CD4-positive, alpha-beta T cell (primary cell): ENCODE measurements around the gene PDZK1. TPM values are rescaled to one million over a fixed set of nuclear protein-coding genes. Genes with fewer than 3 reads are reported as not detected.

Experiments used
- ATAC-seq: fragments of 200-7000 bp; cut with Tn5 transposase; one replicate; pipeline ENCODE4 v1.10.0; 2022; ENCODE audit warnings: mild to moderate bottlenecking; ENCODE audit not compliant: poor library complexity
- CTCF ChIA-PET: fragments of 350-600 bp; sonication (Branson Sonifier 250); formaldehyde crosslinking; loops from one replicate; lab custom pipeline; 2021; ENCODE audit warnings: antibody characterized with exemption, inconsistent platforms; lab: Charles Lee
- POLR2A ChIA-PET: fragments of 350-600 bp; sonication (Branson Sonifier 250); formaldehyde crosslinking; loops from one replicate; lab custom pipeline; 2021; ENCODE audit warnings: antibody characterized with exemption, inconsistent platforms; lab: Charles Lee
- DNase-seq, 14 experiments: peaks; one replicate each; pipeline ENCODE4 v3.0.0-alpha.2; 2013 to 2020; ENCODE audit warnings: mixed read lengths in 2 of 14
- H3K27ac ChIP-seq, 2 donors: one replicate each; pipeline versions ENCODE4 v1.5.1 to v1.7.0; 2013; ENCODE audit warnings: low read length in 2 of 2, low read depth in 1 of 2, mild to moderate bottlenecking in 1 of 2
- H3K27me3 ChIP-seq, 2 experiments: 1 replicate in 1 of 2; 2 replicates in 1 of 2; pipeline versions ENCODE4 v1.6.1 to v1.7.0; 2013; ENCODE audit warnings: low read length in 2 of 2, control low read depth in 1 of 2, mild to moderate bottlenecking in 1 of 2, moderate library complexity in 1 of 2; ENCODE audit not compliant: insufficient read depth in 2 of 2, control insufficient read depth in 1 of 2
- H3K36me3 ChIP-seq: one replicate; pipeline ENCODE4 v1.6.1; 2013; ENCODE audit warnings: low read length, control low read depth; ENCODE audit not compliant: insufficient read depth
- H3K4me1 ChIP-seq: one replicate; pipeline ENCODE4 v1.6.1; 2013; ENCODE audit warnings: low read length, control low read depth; ENCODE audit not compliant: insufficient read depth
- H3K4me3 ChIP-seq: one replicate; pipeline ENCODE4 v1.5.1; 2013; ENCODE audit warnings: mild to moderate bottlenecking, low read length, moderate library complexity
- H3K9me3 ChIP-seq, 2 experiments: 1 replicate in 1 of 2; 2 replicates in 1 of 2; pipeline versions ENCODE4 v1.6.1 to v1.7.0; 2013; ENCODE audit warnings: low read length in 2 of 2, mild to moderate bottlenecking in 2 of 2, control low read depth in 1 of 2, moderate library complexity in 1 of 2; ENCODE audit not compliant: control insufficient read depth in 1 of 2, insufficient read depth in 1 of 2
- H3K27ac Mint-ChIP-seq: one replicate; pipeline ENCODE4 v1.8.0; 2020; ENCODE audit warnings: mixed read lengths
- H3K27me3 Mint-ChIP-seq: one replicate; pipeline ENCODE4 v1.8.0; 2021; ENCODE audit warnings: mixed read lengths
- H3K36me3 Mint-ChIP-seq: one replicate; pipeline ENCODE4 v1.8.0; 2021; ENCODE audit warnings: low read depth, mixed read lengths
- H3K4me1 Mint-ChIP-seq: one replicate; pipeline ENCODE4 v1.8.0; 2021; ENCODE audit warnings: low read depth, mixed read lengths
- H3K4me3 Mint-ChIP-seq: one replicate; pipeline ENCODE4 v1.8.0; 2020; ENCODE audit warnings: mild to moderate bottlenecking, mixed read lengths
- H3K9me3 Mint-ChIP-seq: one replicate; pipeline ENCODE4 v1.8.0; 2020; ENCODE audit warnings: mixed read lengths
- intact Hi-C, 2 experiments: fragments of 100-400 bp; cut with DNase I in 1 of 2; cut with micrococcal nuclease in 1 of 2; formaldehyde crosslinking; loops; one replicate each; pipeline versions ENCODE4 v1.15.1 to v1.9.0; 2023 to 2025; cut with DNase I, micrococcal nuclease
- polyA plus RNA-seq, 2 donors: library from polyadenylated mRNA; unstranded; fragments of 120-200 nt; gene quantifications; one replicate each; pipeline ENCODE4 v1.2.1, GENCODE V29; 2013
- total RNA-seq, 174 experiments: library from RNA in 2 of 174; stranded (reverse) in 2 of 174; gene quantifications; one replicate each; pipeline ENCODE4 v1.2.3 and lab custom pipeline; 2021 to 2026
- TF ChIP-seq, protein P1 (sequence below): fragments of 200-600 bp; IDR thresholded peaks from one replicate; pipeline ENCODE4 v1.8.0; 2022; ENCODE audit warnings: antibody characterized with exemption, mild to moderate bottlenecking

PDZK1 gene
- not detected for total RNA-seq
- 0.81 TPM for polyA plus RNA-seq (2013, experiment 1 of 2)
- 0.67 TPM for polyA plus RNA-seq (2013, experiment 2 of 2)
- total RNA-seq (lab: John Stamatoyannopoulos, UW): 0 to 0.60 (median 0.06) reads per million in 172 experiments

DNA sequence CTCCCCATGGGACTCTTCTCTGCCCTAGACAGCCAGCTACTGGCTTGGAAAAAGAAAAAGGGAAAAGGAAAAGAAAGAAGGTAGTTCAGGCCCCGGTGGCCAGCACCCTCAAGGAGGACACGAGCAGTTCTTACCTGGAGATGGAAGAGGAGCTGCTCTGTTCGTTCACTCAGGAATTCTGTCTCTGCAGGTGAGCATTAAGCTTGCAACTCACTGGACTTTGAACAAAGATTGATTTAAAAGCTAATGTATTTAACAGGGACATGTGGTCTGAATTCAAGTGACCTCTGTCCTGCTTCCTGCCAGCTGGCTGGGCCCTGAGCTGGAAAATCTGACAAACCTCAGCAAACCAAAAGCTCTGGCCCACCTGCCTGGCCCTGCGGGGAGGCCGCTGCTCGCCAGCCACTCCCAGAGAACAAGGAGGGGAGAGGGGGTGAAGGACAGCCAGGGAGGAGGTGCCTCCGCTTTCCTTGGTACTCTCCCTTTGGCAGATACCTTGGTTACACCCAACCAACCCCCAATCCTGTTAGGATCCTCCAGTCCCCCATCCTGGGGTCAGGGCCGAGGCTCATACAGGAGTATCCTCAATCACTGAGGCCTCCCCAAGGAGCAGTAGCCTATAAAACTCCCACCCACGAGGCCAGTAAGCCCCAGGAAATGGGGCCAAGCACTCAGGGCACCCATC is at the start of gene PDZK1:
Gene PDZK1 (minus strand): TSS at position 186 of the 685 bp plus-strand sequence. CDS start 19,347 bp downstream, outside the sequence.
- ATAC-seq: no peak
- no peaks in the 10 kb centered on the region for H3K27me3 ChIP-seq
- intact Hi-C loops: no loop called here
- no peaks in the 10 kb centered on the region for H3K36me3 ChIP-seq
- H3K36me3 Mint-ChIP-seq: no peaks in the 10 kb centered on the region
- no peaks in the 10 kb centered on the region for H3K4me1 ChIP-seq
- H3K27ac Mint-ChIP-seq: no peak within 1 kb of the TSS
- no peak within 1 kb of the TSS for H3K4me3 Mint-ChIP-seq
- no peaks in the 10 kb centered on the region for H3K4me1 Mint-ChIP-seq
- TF ChIP-seq, protein P1, sequence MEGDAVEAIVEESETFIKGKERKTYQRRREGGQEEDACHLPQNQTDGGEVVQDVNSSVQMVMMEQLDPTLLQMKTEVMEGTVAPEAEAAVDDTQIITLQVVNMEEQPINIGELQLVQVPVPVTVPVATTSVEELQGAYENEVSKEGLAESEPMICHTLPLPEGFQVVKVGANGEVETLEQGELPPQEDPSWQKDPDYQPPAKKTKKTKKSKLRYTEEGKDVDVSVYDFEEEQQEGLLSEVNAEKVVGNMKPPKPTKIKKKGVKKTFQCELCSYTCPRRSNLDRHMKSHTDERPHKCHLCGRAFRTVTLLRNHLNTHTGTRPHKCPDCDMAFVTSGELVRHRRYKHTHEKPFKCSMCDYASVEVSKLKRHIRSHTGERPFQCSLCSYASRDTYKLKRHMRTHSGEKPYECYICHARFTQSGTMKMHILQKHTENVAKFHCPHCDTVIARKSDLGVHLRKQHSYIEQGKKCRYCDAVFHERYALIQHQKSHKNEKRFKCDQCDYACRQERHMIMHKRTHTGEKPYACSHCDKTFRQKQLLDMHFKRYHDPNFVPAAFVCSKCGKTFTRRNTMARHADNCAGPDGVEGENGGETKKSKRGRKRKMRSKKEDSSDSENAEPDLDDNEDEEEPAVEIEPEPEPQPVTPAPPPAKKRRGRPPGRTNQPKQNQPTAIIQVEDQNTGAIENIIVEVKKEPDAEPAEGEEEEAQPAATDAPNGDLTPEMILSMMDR: no peak
- no peak within 1 kb of the TSS for H3K27ac ChIP-seq
- no peak for DNase-seq
- H3K9me3 ChIP-seq: no peaks in the 10 kb centered on the region
- H3K27me3 Mint-ChIP-seq: no peaks in the 10 kb centered on the region
- H3K4me3 ChIP-seq: no peak within 1 kb of the TSS
- POLR2A ChIA-PET: no interaction called here
- H3K9me3 Mint-ChIP-seq: no peaks in the 10 kb centered on the region
- CTCF ChIA-PET: no interaction called here

DNA sequence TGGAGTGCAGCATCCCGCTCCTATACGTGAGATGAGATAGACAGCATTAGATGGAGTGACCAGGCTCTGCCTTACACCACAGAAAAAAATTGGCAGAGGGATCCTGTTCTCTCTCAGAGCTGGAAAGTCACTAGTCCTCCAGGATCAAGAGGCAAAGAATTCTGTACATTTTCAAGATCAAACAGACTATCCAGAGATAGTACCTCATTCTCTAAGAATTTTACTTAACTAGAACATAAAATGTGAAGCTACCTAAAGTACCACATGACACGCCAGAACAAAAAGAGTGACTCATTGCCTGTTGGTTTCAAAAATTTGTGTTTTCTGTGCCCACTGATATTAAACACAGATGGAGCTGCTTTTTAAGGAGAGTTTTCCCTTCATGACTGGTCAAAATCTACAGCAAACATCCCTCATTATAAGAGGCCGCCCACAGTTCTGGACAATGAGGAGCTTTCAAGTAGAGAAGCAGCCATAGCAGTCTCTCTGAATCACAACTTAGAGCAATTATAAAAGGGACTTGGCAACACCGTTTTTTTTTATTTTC is 44.4 kb upstream of the PDZK1 start:
- POLR2A ChIA-PET: no interaction called here
- H3K27ac ChIP-seq: no peak overlapping the region
- peaks cover 53% of the 10 kb centered on the region for H3K36me3 ChIP-seq
- TF ChIP-seq, protein P1: no peak
- Mint-ChIP-seq H3K27ac (no peak overlapping the region), H3K36me3 (peaks cover 87% of the 10 kb centered on the region), H3K4me3 (no peak overlapping the region), H3K27me3 (no peaks in the 10 kb centered on the region), H3K9me3 (no peaks in the 10 kb centered on the region), H3K4me1 (no peaks in the 10 kb centered on the region)
- H3K27me3 ChIP-seq: no peaks in the 10 kb centered on the region
- no peak overlapping the region for H3K4me3 ChIP-seq
- H3K4me1 ChIP-seq: no peaks in the 10 kb centered on the region
- CTCF ChIA-PET: no interaction called here
- DNase-seq (no peak), ATAC-seq (no peak)
- H3K9me3 ChIP-seq: no peaks in the 10 kb centered on the region
- intact Hi-C loops: no loop called here

DNA sequence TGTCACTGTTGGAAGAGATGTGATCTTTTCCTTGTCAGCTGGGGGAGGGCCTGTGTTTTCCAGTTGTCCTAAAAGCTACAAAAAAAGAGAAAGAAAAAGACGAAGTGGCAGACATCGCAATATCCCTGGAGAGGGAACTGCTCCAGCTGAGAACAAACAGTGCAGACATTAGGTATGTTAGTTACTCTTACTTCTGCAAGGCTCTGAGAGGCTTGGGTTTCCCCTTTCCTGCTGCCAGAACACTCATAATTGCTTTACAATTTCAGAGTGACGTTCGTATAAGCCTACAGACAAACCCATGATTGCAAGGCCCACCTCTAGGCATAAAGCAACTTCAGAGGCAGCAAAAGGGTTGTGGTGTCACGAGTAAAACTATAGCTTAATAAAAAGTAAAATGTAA is 43.3 kb upstream of the PDZK1 start:
- H3K36me3 Mint-ChIP-seq: peaks cover 87% of the 10 kb centered on the region
- DNase-seq: no peak
- no peaks in the 10 kb centered on the region for H3K27me3 Mint-ChIP-seq
- no peak overlapping the region for H3K27ac Mint-ChIP-seq
- Histone ChIP-seq H3K27ac (no peak overlapping the region), H3K9me3 (no peaks in the 10 kb centered on the region), H3K27me3 (no peaks in the 10 kb centered on the region), H3K36me3 (peaks cover 64% of the 10 kb centered on the region), H3K4me1 (no peaks in the 10 kb centered on the region), H3K4me3 (no peak overlapping the region)
- ChIA-PET POLR2A (interaction anchor here (0.6 kb wide), 1 partner anchor 285 kb away, joined by 3 read pairs; no protein-coding TSS in a partner anchor), CTCF (no interaction called here)
- intact Hi-C loops: no loop called here
- TF ChIP-seq, protein P1: no peak
- H3K4me3 Mint-ChIP-seq: no peak overlapping the region
- ATAC-seq: no peak
- H3K9me3 Mint-ChIP-seq: no peaks in the 10 kb centered on the region
- no peaks in the 10 kb centered on the region for H3K4me1 Mint-ChIP-seq
